NAMALWA (cell line): Measurements from ENCODE around the gene MARCHF2.
"Not testable (repeated sequence)": the region's sequence is repeated elsewhere in the genome, so short reads cannot be mapped to it uniquely, and the experiment has no call there.

ENCODE experiments used
- DNase-seq: peaks from one replicate; pipeline ENCODE4 v3.0.0-alpha.2; 2015; ENCODE audit warnings: low spot score

MARCHF2 gene, protein sequence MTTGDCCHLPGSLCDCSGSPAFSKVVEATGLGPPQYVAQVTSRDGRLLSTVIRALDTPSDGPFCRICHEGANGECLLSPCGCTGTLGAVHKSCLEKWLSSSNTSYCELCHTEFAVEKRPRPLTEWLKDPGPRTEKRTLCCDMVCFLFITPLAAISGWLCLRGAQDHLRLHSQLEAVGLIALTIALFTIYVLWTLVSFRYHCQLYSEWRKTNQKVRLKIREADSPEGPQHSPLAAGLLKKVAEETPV

DNA sequence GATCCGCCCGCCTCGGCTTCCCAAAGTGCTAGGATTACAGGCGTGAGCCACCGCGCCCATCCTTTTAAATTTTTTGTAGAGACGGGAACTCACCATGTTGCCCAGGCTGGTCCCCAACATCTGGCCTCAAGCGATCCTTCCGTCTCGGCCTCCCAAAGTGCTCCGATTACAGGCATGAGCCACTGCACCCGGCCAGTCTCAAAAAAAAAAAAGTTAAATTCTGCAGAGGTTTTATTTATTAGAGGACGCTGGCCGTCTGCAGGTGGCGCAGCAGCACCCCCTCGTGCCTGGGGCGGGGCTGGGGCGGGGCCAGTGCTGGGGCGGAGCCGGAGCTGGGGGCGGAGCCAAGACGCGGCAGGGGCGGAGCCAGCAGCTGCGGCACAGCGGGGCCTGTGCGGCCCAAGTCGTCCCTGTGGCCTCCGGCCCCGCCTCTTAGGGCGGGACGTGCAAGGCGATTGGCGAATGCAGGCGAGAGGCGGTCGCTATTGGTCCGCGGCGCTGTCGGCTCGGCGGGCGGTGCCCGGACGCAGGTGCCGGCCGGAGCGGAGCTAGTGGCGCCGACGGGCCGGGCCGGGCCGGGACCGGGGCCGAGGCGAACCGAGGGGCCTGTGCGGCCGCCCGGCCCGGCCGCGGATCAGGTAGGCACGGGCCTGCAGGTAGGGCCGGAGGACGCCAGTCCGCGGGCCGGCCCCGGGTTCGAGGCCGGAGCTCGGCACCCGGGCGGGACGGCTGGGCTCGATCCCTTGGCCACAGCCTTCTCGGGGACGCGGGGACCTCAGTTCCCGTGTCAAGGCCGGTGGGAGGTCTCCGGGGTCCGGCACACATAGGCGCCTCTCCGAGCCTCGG lies at the start of gene MARCHF2:
MARCHF2 (plus strand) TSS at position 523 of the 846 bp plus-strand sequence. CDS start 8,536 bp downstream, outside the sequence.
- DNase-seq = peak; percentile 98

DNA sequence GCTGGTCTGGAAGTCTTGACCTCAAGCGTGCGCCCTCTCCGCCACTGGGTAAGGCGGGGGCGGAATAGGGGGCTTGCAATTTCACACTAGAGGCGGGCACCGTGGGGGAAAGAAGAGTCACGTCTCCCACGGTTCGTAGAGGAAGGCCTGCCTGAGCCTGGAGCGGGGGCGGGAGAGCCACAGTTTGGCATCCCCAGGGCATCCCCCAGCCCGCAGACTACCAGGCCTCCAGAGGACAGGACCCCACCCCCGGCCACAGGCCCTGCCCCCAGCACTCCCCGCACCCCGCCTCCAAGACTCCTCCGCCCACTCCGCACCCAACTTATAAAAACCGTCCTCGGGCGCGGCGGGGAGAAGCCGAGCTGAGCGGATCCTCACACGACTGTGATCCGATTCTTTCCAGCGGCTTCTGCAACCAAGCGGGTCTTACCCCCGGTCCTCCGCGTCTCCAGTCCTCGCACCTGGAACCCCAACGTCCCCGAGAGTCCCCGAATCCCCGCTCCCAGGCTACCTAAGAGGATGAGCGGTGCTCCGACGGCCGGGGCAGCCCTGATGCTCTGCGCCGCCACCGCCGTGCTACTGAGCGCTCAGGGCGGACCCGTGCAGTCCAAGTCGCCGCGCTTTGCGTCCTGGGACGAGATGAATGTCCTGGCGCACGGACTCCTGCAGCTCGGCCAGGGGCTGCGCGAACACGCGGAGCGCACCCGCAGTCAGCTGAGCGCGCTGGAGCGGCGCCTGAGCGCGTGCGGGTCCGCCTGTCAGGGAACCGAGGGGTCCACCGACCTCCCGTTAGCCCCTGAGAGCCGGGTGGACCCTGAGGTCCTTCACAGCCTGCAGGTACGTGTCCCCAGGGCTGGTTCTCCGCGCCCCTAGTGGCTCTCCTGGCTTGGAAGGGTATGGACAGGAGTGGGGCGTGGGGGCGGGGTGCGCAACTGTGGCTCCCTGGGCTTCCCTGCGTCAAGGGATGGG lies 49.0 kb upstream of the MARCHF2 start, which contains the start of gene ANGPTL4:
ANGPTL4 (plus strand) TSS at position 353 of the 969 bp plus-strand sequence; CDS start at position 520, 167 bp downstream.
- DNase-seq = no peak

DNA sequence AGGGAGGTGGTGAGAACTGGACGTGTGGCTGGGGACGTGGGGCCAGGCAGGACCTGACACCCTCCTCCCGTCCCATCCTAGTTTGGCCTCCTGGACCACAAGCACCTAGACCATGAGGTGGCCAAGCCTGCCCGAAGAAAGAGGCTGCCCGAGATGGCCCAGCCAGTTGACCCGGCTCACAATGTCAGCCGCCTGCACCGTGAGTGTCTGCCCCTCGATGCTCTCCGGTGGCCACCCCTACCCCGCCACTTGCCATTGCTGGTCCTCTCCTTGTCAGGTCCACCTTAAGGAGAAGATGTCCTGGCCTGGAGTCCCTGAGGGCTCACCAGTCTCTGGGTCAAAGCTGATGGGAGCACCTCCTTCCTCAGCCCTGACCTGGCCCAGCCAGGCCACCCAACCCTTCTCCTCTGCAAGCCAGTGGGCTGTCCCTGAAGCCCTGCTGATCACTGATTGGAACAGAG lies 47.0 kb upstream of the MARCHF2 start:
- DNase-seq = no peak

DNA sequence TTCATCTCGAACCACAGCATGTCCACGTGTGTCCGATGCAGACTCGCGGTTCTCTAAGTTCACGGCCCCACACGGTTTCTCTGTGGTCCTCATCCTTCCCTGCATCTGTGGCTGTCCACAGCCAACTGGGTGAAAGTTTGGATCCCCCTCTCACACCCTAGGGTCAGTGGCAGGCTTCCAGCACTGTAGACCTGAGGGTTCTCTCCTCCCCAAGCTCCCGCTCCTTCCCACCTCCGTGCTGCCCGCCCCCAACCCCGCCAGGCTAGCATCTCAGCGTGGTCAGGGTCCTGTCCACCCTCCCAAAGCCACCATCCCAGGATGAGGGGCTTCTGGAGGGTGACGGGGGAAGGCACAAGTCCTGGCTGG lies 46.2 kb upstream of the MARCHF2 start:
- DNase-seq = no peak

DNA sequence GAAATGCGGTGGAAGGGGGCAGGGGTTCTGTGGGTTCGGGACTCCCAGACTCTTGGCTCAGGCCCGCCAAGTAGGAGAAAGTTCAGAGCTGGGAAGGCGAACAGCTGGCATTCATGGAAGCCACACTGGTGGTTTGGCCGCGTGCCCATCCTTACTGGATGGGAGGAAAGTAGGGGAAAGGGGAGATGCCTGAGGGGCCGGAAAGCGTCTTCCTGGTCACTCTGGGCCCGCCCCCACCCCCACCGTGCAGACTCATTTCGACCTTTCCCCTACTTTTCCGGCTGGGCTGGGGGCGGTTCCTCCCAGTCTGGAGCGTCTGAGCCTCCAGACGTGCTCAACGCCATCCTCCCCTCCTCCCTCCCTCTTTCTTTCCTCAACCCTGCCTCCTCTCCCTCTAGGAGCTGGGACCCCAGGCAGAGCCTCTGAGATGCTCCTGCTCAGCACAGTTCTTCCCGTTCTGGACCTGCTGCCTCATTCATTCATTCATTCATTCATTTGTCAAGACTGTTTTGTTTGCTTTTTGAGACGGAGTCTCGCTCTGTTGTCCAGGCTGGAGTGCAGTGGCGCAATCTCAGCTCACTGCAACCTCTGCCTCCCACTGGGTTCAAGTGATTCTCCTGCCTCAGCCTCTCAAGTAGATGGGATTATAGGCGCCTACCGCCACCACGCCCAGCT lies 45.6 kb upstream of the MARCHF2 start:
- no peak for DNase-seq

DNA sequence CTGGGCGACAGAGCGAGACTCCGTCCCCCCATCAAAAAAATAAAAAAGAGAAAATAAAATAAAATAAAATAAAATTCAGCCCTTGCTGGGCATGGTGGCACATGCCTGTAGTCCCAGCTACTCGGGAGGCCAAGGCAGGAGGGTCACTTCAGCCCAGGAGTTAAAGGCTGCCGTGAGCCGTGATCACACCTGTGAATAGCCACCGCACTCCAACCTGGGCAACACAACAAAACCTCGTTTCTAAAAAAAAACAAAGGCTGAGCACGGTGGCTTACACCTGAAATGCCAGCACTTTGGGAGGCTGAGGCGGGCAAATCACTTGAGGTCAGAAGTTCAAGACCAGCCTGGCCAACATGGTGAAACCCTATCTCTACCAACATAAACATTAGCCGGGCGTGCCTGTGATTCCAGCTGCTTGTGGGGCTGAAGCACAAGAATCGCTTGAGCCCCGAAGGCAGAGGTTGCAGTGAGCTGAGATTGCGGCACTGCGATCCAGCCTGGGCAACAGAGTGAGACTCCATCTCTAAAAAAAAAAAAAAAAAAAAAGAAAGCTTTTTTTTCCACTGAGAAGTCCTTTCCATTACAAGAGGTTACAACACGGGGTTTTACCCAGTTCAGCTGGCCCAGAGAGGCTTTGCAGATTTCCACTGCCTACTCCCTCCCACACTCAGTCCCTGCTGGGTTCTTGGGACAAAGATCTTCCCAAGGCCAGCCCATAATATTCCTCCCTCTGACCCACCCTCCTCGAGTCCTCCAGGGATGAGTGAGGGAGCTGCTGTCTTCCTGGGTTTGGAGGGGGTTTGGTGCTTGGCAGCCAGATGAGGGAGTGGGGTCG lies 42.7 kb upstream of the MARCHF2 start:
- DNase-seq = no peak

DNA sequence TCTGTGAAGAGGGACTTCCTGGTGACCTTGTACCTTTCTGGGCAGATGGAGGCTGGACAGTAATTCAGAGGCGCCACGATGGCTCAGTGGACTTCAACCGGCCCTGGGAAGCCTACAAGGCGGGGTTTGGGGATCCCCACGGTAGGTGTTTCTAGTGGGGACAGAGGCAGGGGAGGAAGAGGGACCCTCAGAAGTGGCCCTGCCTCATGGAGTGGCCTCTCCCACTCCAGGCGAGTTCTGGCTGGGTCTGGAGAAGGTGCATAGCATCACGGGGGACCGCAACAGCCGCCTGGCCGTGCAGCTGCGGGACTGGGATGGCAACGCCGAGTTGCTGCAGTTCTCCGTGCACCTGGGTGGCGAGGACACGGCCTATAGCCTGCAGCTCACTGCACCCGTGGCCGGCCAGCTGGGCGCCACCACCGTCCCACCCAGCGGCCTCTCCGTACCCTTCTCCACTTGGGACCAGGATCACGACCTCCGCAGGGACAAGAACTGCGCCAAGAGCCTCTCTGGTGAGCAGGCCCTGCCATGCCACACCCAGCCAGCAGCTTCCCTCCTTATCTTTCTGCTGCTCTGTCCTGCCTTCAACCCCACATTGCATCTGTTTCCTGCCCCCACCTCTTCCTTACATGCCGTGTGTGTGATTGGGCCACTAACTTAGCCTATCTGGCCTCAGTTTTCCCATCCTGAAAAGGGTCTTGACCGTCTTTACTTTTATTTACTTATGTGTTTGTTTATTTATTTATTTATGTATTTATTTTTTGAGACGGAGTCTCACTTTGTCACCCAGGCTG lies 41.9 kb upstream of the MARCHF2 start:
- DNase-seq = no peak

DNA sequence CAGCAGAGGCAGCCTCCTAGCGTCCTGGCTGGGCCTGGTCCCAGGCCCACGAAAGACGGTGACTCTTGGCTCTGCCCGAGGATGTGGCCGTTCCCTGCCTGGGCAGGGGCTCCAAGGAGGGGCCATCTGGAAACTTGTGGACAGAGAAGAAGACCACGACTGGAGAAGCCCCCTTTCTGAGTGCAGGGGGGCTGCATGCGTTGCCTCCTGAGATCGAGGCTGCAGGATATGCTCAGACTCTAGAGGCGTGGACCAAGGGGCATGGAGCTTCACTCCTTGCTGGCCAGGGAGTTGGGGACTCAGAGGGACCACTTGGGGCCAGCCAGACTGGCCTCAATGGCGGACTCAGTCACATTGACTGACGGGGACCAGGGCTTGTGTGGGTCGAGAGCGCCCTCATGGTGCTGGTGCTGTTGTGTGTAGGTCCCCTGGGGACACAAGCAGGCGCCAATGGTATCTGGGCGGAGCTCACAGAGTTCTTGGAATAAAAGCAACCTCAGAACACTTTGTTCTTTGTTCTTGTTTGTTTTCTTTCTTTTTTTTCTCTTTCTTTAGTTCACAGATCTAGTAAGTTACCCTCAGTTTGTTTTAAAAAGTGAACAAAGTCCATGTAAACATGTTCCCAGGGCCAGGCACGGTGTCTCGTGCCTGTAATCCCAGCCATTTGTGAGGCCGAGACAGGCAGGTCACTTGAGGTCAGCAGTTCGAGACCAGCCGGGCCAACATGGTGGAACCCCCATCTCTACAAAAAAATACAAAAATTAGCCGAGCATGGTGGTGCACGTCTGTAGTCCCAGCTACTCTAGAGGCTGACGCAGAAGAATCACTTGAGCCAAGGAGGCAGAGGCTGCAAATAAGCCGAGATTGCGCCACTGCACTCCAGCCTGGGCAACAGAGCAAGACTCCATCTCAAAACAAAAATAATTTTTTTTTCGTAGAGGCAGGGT lies 39.0 kb upstream of the MARCHF2 start:
- DNase-seq = no peak

DNA sequence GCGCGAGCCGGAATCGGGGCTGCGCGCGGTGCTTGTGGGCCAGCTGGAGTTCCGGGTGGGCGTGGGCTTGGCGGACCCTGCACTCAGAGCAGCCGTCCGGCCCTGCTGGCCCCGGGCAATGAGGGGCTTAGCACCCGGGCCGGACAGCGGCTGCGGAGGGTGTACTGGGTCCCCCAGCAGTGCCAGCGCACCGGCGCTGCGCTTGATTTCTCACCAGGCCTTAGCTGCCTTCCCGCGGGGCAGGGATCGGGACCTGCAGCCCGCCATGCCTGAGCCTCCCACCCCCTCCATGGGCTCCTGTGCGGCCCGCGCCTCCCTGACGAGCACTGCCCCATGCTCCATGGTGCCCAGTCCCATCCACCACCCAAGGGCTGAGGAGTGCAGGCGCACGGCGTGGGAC lies 37.3 kb upstream of the MARCHF2 start:
- not testable (repeated sequence) for DNase-seq

DNA sequence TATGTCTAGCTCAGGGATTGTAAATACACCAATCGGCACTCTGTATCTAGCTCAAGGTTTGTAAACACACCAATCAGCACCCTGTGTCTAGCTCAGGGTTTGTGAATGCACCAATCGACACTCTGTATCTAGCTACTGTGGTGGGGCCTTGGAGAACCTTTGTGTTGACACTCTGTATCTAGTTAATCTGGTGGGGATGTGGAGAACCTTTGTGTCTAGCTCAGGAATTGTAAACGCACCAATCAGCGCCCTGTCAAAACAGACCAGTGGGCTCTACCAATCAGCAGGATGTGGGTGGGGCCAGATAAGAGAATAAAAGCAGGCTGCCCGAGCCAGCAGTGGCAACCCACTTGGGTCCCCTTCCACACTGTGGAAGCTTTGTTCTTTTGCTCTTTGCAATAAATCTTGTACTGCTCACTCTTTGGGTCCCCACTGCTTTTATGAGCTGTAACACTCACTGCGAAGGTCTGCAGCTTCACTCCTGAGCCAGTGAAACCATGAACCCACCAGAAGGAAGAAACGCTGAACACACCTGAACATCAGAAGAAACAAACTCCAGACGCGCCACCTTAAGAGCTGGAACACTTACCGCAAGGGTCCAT lies 36.6 kb upstream of the MARCHF2 start:
- DNase-seq = not testable (repeated sequence)

DNA sequence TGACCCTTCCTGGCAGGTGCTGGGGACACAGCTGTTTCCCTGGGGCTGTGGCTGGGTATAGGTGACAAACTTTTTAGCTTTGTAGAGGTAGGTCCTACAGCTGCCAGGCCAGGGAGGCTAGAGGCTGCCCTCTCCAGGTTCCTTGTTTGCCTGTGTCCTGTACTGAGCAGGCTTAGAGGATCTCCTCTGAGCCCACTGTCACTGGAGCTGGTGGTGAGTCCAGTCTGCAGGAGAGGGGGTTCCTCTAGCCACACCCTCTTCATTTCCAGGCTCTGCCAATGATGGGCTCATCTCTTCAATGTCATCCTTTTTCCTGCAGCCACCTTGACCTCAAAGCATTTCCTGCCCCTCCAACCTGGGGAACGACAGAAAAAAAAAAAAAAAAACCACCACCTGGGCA lies 35.5 kb upstream of the MARCHF2 start:
- DNase-seq = no peak

DNA sequence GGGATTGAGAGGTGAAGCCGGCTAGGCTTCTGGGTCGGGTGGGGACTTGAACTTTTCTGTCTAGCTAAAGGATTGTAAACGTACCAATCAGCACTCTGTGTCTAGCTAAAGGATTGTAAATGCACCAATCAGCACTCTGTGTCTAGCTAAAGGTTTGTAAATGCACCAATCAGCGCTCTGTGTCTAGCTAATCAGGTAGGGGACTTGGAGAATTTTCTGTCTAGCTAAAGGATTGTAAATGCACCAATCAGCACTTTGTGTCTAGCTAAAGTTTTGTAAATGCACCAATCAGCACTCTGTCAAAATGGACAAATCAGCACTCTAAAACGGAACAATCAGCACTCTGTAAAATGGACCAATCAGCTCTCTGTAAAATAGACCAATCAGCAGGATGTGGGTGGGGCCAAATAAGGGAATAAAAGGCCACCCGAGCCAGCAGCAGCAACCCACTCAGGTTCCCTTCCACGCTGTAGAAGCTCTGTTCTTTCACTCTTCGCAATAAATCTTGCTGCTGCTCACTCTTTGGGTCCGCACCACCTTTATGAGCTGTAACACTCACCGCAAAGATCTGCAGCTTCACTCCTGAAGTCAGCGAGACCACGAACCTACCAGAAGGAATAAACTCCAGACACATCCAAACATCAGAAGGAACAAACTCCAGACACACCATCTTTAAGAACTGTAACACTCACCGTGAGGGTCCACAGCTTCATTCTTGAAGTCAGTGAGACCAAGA lies 33.8 kb upstream of the MARCHF2 start:
- DNase-seq = not testable (repeated sequence)

DNA sequence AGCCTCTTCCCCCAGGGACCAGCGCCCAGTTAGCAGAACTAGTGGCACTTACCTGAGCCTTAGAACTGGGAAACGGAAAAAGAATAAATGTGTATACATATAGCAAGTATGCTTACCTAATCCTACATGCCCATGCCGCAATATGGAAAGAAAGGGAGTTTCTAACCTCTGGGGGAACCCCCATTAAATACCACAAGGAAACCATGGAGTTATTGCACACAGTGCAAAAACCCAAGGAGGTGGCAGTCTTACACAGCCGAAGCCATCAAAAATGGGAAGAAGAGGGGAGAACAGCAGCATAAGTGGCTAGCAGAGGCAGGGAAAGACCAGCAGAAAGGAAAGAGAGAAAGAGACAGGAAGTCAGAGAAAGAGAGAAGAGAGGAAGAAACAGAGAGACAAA lies 28.5 kb upstream of the MARCHF2 start:
- DNase-seq = not testable (repeated sequence)

DNA sequence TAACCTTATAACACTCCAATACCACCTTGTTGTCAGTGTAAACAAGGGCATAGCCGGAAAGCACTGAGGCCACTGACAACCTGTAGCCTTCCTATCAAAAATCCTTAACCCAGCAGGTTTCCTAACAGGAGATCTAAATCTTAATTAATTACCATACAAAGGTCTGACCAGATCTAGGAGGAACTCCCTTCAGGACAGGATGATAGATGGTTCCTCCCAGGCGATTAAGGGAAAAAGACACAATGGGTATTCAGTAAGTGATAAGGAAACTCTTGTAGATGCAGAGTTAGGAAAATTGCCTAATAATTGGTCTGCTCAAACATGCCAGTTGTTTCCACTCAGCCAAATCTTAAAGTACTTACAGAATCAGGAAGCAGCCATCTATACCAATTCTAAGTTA lies 28.0 kb upstream of the MARCHF2 start:
- DNase-seq = not testable (repeated sequence)

DNA sequence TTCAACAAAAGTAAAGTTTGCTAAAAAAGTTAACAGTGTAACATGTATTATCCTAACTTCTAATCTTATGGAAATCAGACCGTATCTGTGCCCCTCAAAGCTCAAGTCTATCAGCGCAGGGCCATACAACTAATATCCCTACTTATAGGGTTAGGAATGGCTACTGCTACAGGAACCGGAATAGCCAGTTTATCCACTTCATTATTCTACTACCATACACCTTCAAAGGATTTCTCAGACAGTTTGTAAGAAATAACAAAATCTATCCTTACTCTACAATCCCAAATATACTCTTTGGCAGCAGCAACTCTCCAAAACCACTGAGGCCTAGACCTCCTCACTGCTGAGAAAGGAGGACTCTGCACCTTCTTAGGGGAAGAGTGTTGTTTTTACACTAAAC lies 27.5 kb upstream of the MARCHF2 start:
- not testable (repeated sequence) for DNase-seq

DNA sequence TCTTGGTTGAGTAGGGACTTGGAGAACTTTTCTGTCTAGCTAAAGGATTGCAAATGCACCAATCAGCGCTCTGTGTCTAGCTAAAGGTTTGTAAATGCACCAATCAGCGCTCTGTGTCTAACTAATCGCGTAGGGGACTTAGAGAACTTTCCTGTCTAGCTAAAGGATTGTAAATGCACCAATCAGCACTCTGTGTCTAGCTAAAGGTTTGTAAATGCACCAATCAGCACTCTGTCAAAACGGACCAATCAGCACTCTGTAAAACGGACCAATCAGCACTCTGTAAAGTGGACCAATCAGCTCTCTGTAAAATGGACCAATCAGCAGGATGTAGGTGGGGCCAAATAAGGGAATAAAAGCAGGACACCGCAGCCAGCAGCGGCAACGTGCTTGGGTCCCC lies 26.7 kb upstream of the MARCHF2 start:
- not testable (repeated sequence) for DNase-seq

DNA sequence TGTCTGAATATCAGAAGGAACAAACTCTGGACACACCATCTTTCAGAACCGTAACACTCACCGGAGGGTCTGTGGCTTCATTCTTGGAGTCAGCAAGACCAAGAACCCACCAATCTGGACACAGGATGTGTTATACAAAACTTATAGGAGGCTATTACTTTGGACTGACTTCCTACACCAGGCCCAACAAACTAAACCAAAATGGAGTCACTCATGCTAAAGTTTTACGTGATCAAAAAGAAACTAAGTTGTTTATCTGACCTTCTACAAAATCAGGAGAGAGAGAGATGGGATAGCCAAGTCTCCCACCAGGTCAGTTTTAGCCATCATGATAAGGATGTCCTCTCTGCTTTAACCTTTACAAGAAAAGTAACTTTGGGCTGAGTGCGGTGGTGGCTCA lies 26.1 kb upstream of the MARCHF2 start:
- no peak for DNase-seq
